Esophagus squamous epithelium (tissue), 5 donors: ENCODE results near the gene EXOC3L4. TPM values are rescaled to one million over a fixed set of nuclear protein-coding genes. Genes with fewer than 3 reads are reported as not detected.

Experiments
- DNase-seq: peaks from one replicate; lab custom pipeline; 2025; lab: John Stamatoyannopoulos, UW
- H3K27ac ChIP-seq, 4 donors: fragments of 200-600 bp; sonication (generic); one replicate each; pipeline ENCODE4 v1.5.1; 2016 to 2019; ENCODE audit warnings: mild to moderate bottlenecking in 1 of 4
- H3K27me3 ChIP-seq, 4 donors: fragments of 200-600 bp; sonication (generic); 1 replicate in 3 of 4; 2 replicates in 1 of 4; pipeline versions ENCODE4 v1.5.1 to v1.6.0; 2017 to 2021; ENCODE audit warnings: antibody characterized with exemption in 1 of 4
- H3K36me3 ChIP-seq, 3 donors: fragments of 200-600 bp; sonication (generic); one replicate each; pipeline ENCODE4 v1.5.1; 2016 to 2019
- H3K4me1 ChIP-seq, 3 donors: fragments of 200-600 bp; sonication (generic); one replicate each; pipeline ENCODE4 v1.5.1; 2017 to 2019
- H3K4me3 ChIP-seq, 4 donors: fragments of 200-600 bp; sonication (generic); 1 replicate in 3 of 4; 2 replicates in 1 of 4; pipeline ENCODE4 v1.5.1; 2016 to 2019; ENCODE audit warnings: mild to moderate bottlenecking in 2 of 4, moderate library complexity in 1 of 4
- H3K9me3 ChIP-seq, 3 donors: fragments of 200-600 bp; sonication (generic); one replicate each; pipeline ENCODE4 v1.5.1; 2016 to 2019
- POLR2A ChIP-seq, 4 donors: fragments of 450-650 bp; IDR thresholded peaks; one replicate each; pipeline ENCODE4 v1.6.1; 2017; ENCODE audit warnings: antibody characterized with exemption in 4 of 4, mild to moderate bottlenecking in 4 of 4, moderate library complexity in 3 of 4
- WGBS, 2 donors: methylation state at CpG; one replicate each; pipeline ENCODE4 v1.1.5; 2018; 5-methylcytosine and 5-hydroxymethylcytosine counted together
- intact Hi-C: fragments of 100-400 bp; cut with DNase I; formaldehyde crosslinking; loops from one replicate; pipeline ENCODE4 v1.15.0; 2022
- total RNA-seq, 4 donors: library from RNA; depleted of rRNA; stranded (reverse); fragments of >200 nt; gene quantifications; one replicate each; pipeline ENCODE4 v1.1.0, GENCODE V29; 2016
- TF ChIP-seq, protein P1 (sequence below), 6 experiments: fragments of 450-650 bp in 4 of 6; fragments of 200-600 bp in 2 of 6; sonication (generic) in 2 of 6; IDR thresholded peaks; one replicate each; pipeline ENCODE4 v1.5.1; 2016 to 2019; ENCODE audit warnings: antibody characterized with exemption in 6 of 6, mild to moderate bottlenecking in 4 of 6, moderate library complexity in 4 of 6
- donor health status: DM: yes; HTN: yes; CAD: no.

EXOC3L4 gene
- total RNA-seq, 4 donors from 2014 or later: 1.00 TPM; not detected in 3

DNA sequence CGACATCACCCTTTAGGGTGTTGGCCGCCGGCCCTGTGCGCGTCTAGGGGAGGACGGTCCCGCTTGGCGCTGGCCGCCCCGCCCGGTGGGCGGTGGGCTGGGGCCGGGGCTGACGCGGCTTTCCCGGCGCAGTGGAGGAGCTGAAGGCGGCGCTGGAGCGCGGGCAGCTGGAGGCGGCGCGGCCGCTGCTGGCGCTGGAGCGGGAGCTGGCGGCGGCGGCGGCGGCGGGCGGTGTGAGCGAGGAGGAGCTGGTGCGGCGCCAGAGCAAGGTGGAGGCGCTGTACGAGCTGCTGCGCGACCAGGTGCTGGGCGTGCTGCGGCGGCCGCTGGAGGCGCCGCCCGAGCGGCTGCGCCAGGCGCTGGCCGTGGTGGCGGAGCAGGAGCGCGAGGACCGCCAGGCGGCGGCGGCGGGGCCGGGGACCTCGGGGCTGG is 32.4 kb downstream of the EXOC3L4 start:
- Histone ChIP-seq H3K36me3 (peaks cover 0 to 24% (median 0%) of the 10 kb centered on the region in 3 donors), H3K4me1 (peaks cover 87 to 98% (median 91%) of the 10 kb centered on the region in 3 donors), H3K27ac (peak overlapping the region; percentile 62 to 86 (median 69)), H3K27me3 (peaks cover 0 to 23% (median 0%) of the 10 kb centered on the region in 4 donors), H3K9me3 (no peaks in the 10 kb centered on the region), H3K4me3 (peak overlapping the region; percentile 20 to 85 (median 46))
- WGBS, 2 donors: 60 to 63% methylated on average over 2 to 19 of the region's 62 CpGs
- TF ChIP-seq, protein P1, sequence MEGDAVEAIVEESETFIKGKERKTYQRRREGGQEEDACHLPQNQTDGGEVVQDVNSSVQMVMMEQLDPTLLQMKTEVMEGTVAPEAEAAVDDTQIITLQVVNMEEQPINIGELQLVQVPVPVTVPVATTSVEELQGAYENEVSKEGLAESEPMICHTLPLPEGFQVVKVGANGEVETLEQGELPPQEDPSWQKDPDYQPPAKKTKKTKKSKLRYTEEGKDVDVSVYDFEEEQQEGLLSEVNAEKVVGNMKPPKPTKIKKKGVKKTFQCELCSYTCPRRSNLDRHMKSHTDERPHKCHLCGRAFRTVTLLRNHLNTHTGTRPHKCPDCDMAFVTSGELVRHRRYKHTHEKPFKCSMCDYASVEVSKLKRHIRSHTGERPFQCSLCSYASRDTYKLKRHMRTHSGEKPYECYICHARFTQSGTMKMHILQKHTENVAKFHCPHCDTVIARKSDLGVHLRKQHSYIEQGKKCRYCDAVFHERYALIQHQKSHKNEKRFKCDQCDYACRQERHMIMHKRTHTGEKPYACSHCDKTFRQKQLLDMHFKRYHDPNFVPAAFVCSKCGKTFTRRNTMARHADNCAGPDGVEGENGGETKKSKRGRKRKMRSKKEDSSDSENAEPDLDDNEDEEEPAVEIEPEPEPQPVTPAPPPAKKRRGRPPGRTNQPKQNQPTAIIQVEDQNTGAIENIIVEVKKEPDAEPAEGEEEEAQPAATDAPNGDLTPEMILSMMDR (IDR thresholded peaks at IDR 0.05): peak in 4 of 6 experiments; percentile 13 to 52 (median 30)
- no peak for TF ChIP-seq POLR2A (IDR thresholded peaks at IDR 0.05)
- intact Hi-C loops: no loop called here
- DNase-seq: no peak

DNA sequence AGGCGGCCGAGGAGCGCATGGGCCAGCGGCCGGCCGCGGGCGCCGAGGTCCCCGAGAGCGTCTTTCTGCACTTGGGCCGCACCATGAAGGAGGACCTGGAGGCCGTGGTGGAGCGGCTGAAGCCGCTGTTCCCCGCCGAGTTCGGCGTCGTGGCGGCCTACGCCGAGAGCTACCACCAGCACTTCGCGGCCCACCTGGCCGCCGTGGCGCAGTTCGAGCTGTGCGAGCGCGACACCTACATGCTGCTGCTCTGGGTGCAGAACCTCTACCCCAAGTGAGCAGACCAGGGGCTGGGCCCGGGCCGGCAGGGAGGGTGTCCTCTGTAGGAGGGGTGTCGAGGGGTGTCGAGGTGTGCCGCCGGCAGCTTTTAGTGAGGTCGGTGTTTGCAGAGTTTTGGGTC is 32.8 kb downstream of the EXOC3L4 start:
- H3K4me3 ChIP-seq: peak overlapping the region in 3 of 4 donors; percentile 25 to 85 (median 66)
- DNase-seq: no peak
- H3K27me3 ChIP-seq: peaks cover 0 to 21% (median 0%) of the 10 kb centered on the region in 4 donors
- H3K36me3 ChIP-seq: peaks cover 0 to 28% (median 0%) of the 10 kb centered on the region in 3 donors
- peak overlapping the region; percentile 68 to 86 (median 74) for H3K27ac ChIP-seq
- no peak for TF ChIP-seq POLR2A (IDR thresholded peaks at IDR 0.05)
- TF ChIP-seq, protein P1 (IDR thresholded peaks at IDR 0.05): no peak
- WGBS, 2 donors: 36 to 80% methylated on average over 4 to 5 of the region's 39 CpGs
- peaks cover 87 to 97% (median 87%) of the 10 kb centered on the region in 3 donors for H3K4me1 ChIP-seq
- intact Hi-C loops: no loop called here
- H3K9me3 ChIP-seq: no peaks in the 10 kb centered on the region

DNA sequence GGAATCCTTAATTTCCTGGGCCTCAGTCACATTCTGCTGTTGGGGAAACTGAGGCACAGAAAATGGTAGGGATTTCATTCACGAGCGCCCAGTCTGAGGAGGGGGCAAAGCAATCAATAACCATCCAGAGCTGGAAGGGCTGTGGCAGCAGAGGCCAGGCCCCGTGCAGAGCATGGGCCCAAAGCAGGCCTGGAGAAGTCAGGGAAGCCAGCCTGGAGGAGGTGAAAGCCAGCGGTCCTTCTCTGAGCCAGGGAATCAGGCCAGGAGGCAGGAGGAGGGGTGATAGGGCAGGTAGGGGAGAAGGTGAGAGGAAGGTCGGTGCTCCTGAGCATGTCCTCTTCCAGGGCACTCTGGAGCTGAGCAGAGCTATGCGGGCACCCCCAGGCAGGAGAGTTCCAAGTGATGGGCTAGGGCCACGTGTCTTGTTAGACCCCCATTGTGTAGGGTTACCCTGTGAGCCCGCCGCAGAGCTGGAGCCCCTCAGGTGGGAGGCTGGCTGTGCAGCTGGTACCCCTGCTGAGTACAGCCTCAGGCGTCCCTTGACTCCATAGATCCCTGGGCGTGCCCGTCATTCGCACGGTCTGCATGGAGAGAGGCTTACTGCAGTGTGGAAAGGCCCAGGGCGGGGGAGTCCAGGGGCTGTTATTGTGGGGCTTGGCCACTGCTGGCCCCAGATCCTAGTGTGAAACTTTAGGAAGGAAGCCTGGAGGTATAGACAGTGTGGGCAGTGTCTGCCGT is 33.5 kb downstream of the EXOC3L4 start:
- Histone ChIP-seq H3K27me3 (peaks cover 0 to 14% (median 0%) of the 10 kb centered on the region in 4 donors), H3K4me3 (peak overlapping the region in 3 of 4 donors; percentile 25 to 85 (median 66)), H3K9me3 (no peaks in the 10 kb centered on the region), H3K4me1 (peaks cover 80 to 90% (median 82%) of the 10 kb centered on the region in 3 donors), H3K27ac (peak overlapping the region; percentile 68 to 86 (median 74)), H3K36me3 (peaks cover 4 to 35% (median 4%) of the 10 kb centered on the region in 3 donors)
- TF ChIP-seq, protein P1 (IDR thresholded peaks at IDR 0.05): no peak
- TF ChIP-seq POLR2A (IDR thresholded peaks at IDR 0.05): no peak
- DNase-seq: no peak
- intact Hi-C loops: no loop called here
- WGBS, 2 donors: 50 to 68% methylated on average over 6 to 8 of the region's 16 CpGs

DNA sequence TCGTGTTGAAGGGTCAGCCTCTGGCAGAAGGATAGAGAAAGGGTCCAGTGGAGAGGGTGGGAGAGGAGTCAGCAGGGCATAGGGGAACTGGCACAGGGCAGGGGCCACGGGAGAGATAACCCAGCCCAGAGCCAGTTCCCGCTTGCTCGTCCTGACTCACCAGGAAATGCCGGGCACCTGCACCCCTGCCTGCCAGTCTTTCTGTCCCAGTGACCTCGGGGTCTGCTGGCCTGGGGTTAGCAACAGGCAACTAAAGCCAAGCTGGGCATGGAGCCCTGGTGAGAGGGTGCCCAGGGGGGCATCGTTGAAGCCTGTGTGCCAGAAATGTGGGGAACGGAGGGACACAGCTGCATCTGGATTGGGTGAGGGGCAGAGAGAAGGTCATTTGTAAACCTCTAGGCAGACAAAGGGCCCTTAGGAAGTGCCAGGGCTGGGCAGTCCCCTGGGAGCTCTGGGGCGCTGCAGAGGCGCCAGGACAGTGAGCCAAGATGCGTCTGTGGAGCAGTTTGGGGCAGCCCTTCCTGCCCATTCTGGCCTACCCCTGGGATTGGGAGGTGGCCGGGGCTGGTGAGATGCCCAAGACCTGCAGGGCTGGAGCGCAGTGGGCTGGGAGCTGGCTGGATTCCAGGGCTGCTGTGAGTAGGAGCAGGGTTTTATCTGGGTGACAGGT is 34.2 kb downstream of the EXOC3L4 start:
- H3K9me3 ChIP-seq: no peaks in the 10 kb centered on the region
- intact Hi-C loops: no loop called here
- H3K27ac ChIP-seq: peak overlapping the region; percentile 68 to 86 (median 74)
- WGBS, 2 donors: 34 to 41% methylated on average over 7 to 12 of the region's 13 CpGs
- no peak for DNase-seq
- TF ChIP-seq, protein P1 (IDR thresholded peaks at IDR 0.05): no peak
- no peak for TF ChIP-seq POLR2A (IDR thresholded peaks at IDR 0.05)
- peaks cover 75 to 83% (median 75%) of the 10 kb centered on the region in 3 donors for H3K4me1 ChIP-seq
- H3K4me3 ChIP-seq: peak overlapping the region in 2 of 4 donors; percentile 25 to 85
- H3K27me3 ChIP-seq: peaks cover 0 to 8% (median 0%) of the 10 kb centered on the region in 4 donors
- H3K36me3 ChIP-seq: peaks cover 10 to 42% (median 12%) of the 10 kb centered on the region in 3 donors
